ENCODE results near the gene SLC25A5.

SLC25A5 gene

DNA sequence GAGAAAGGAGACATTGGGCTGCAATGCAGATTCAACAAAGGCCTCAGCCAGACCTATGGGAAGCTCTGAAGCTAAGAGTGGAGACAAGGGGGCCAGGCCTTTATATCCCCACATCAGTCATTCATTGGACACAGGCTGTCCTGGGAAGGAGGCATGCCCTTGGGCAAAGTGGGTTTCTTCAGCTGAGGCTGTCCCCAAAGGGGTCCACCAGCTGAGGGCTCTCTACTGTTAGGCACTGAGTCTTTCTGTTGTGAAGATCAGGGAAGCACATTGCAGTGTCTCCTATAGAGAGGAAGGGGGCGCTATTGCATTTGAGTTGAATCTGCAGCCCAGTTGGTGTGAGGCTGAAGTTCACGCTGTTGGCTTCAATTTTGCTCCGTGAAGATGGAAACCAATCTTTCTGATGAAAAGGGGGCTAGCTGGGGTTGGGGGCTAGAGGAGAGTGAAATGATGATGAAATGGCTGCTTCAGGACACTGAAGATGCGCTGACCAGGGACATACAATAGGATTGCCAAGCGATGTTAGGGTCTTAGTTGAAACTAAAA lies 48.0 kb downstream of the SLC25A5 start:
- TF ChIP-seq, protein P1, sequence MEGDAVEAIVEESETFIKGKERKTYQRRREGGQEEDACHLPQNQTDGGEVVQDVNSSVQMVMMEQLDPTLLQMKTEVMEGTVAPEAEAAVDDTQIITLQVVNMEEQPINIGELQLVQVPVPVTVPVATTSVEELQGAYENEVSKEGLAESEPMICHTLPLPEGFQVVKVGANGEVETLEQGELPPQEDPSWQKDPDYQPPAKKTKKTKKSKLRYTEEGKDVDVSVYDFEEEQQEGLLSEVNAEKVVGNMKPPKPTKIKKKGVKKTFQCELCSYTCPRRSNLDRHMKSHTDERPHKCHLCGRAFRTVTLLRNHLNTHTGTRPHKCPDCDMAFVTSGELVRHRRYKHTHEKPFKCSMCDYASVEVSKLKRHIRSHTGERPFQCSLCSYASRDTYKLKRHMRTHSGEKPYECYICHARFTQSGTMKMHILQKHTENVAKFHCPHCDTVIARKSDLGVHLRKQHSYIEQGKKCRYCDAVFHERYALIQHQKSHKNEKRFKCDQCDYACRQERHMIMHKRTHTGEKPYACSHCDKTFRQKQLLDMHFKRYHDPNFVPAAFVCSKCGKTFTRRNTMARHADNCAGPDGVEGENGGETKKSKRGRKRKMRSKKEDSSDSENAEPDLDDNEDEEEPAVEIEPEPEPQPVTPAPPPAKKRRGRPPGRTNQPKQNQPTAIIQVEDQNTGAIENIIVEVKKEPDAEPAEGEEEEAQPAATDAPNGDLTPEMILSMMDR (conservative IDR thresholded peaks at IDR 0.05; ENCODE audit: low read depth): peak; percentile 73
- DNase-seq (ENCODE audit: low spot score): peak; percentile 54
- ChIA-PET POLR2A (ENCODE audit: low non-redundant PET) (no interaction called here), CTCF (interaction anchor here (0.6 to 1.2 kb wide), 14 partner anchors 10 to 277 kb away, joined by 3 to 5 read pairs (median 3); no protein-coding TSS in a partner anchor)
- no peak overlapping the region for H3K27ac ChIP-seq

DNA sequence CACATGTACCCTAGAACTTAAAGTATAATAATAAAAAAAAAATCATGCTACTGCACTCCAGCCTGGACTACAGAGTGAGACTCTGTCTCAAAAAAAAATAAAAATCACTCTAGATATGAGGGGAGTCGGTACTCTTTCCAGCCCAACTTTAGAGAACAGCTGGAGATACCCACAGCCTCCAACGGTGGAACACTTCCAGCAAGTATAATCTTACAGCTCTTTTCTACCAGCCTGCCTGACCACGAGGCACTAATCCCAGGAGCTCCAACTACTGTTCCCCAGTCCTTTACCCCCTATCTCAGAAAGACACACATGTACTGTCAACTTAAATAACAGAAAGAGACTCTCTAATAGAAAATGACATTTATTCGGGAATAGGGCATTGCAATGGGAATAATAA lies 50.1 kb downstream of the SLC25A5 start:
- no peak overlapping the region for H3K27ac ChIP-seq
- TF ChIP-seq, protein P1 (conservative IDR thresholded peaks at IDR 0.05; ENCODE audit: low read depth): no peak
- ChIA-PET POLR2A (ENCODE audit: low non-redundant PET) (no interaction called here), CTCF (interaction anchor here (1.1 kb wide), 1 partner anchor 211 kb away, joined by 3 read pairs; no protein-coding TSS in a partner anchor)
- DNase-seq (ENCODE audit: low spot score): no peak

Data from RWPE1 (cell line).